GM23338 (cell line): ENCODE data around the gene TST. TPM values are rescaled to one million over a fixed set of nuclear protein-coding genes. Genes with fewer than 3 reads are reported as not detected.

ENCODE experiments used
- ATAC-seq: fragments of 200-7000 bp; cut with Tn5 transposase; 3 replicates; pipeline ENCODE4 v1.9.1; 2020
- DNase-seq: peaks from one replicate; pipeline ENCODE4 v3.0.0-alpha.2; 2015; ENCODE audit warnings: low spot score
- H2AFZ ChIP-seq: fragments of 200-600 bp; sonication (generic); 2 replicates; pipeline ENCODE4 v1.8.0; 2016; ENCODE audit warnings: antibody characterized with exemption, mild to moderate bottlenecking, moderate library complexity
- H3F3A ChIP-seq: fragments of 200-600 bp; sonication (generic); replicated peaks from 2 replicates; pipeline ENCODE4 v1.8.0; 2017; ENCODE audit warnings: antibody characterized with exemption, mixed run types, low read depth
- H3K27ac ChIP-seq: fragments of 200-600 bp; sonication (generic); 2 replicates; pipeline ENCODE4 v1.6.1; 2016; ENCODE audit warnings: low read depth
- H3K27me3 ChIP-seq: fragments of 200-600 bp; sonication (generic); 2 replicates; pipeline ENCODE4 v1.8.0; 2016; ENCODE audit warnings: mild to moderate bottlenecking, mixed run types, moderate library complexity; ENCODE audit not compliant: insufficient read depth
- H3K36me3 ChIP-seq: fragments of 200-600 bp; sonication (generic); 2 replicates; pipeline ENCODE4 v1.8.0; 2016; ENCODE audit warnings: mild to moderate bottlenecking; ENCODE audit not compliant: insufficient read depth
- H3K4me1 ChIP-seq: fragments of 200-600 bp; sonication (generic); 2 replicates; pipeline ENCODE4 v1.8.0; 2016; ENCODE audit warnings: mild to moderate bottlenecking, moderate library complexity; ENCODE audit not compliant: insufficient read depth
- H3K4me2 ChIP-seq: fragments of 200-600 bp; sonication (generic); 2 replicates; pipeline ENCODE4 v1.7.1; 2017; ENCODE audit warnings: mixed run types
- H3K4me3 ChIP-seq: fragments of 200-600 bp; sonication (generic); 2 replicates; pipeline ENCODE4 v1.6.1; 2016; ENCODE audit warnings: mixed run types
- H3K79me2 ChIP-seq: fragments of 200-600 bp; sonication (generic); replicated peaks from 2 replicates; pipeline ENCODE4 v1.8.0; 2017; ENCODE audit warnings: mild to moderate bottlenecking; ENCODE audit not compliant: insufficient read depth
- H3K9me2 ChIP-seq: fragments of 200-600 bp; sonication (generic); 2 replicates; pipeline ENCODE4 v1.8.0; 2017; ENCODE audit not compliant: insufficient read depth
- H4K20me1 ChIP-seq: fragments of 200-600 bp; sonication (generic); replicated peaks from 2 replicates; pipeline ENCODE4 v1.8.0; 2017; ENCODE audit warnings: mild to moderate bottlenecking; ENCODE audit not compliant: insufficient read depth
- H3K27ac Mint-ChIP-seq: 2 replicates; pipeline ENCODE4 v1.8.0; 2020; ENCODE audit warnings: inconsistent platforms, mild to moderate bottlenecking, moderate library complexity, mixed read lengths
- H3K27me3 Mint-ChIP-seq: 3 replicates; pipeline ENCODE4 v1.8.0; 2022; ENCODE audit warnings: low read depth, mild to moderate bottlenecking, moderate library complexity, mixed read lengths, inconsistent platforms; ENCODE audit not compliant: insufficient read depth, poor library complexity
- H3K36me3 Mint-ChIP-seq: 3 replicates; pipeline ENCODE4 v1.8.0; 2021; ENCODE audit warnings: low read depth, mild to moderate bottlenecking, inconsistent platforms, moderate library complexity, mixed read lengths
- H3K4me1 Mint-ChIP-seq: 3 replicates; pipeline ENCODE4 v1.8.0; 2020; ENCODE audit warnings: mild to moderate bottlenecking, inconsistent platforms, mixed read lengths
- H3K4me3 Mint-ChIP-seq: 3 replicates; pipeline ENCODE4 v1.8.0; 2021; ENCODE audit warnings: moderate library complexity, mild to moderate bottlenecking, inconsistent platforms, mixed read lengths
- H3K9me3 Mint-ChIP-seq: 3 replicates; pipeline ENCODE4 v1.8.0; 2020; ENCODE audit warnings: moderate library complexity, mild to moderate bottlenecking, inconsistent platforms, mixed read lengths
- CREB1 ChIP-seq: fragments of 250-450 bp; sonication (Bioruptor Pico); IDR thresholded peaks from 2 replicates; pipeline ENCODE4 v1.5.0; 2020; ENCODE audit warnings: low read depth, mild to moderate bottlenecking, moderate library complexity
- CTCF ChIP-seq, 2 experiments: fragments of 200-600 bp in 1 of 2; sonication (generic) in 1 of 2; conservative IDR thresholded peaks; 2 replicates each; pipeline versions ENCODE4 v1.5.1 to v1.6.1; 2016 to 2017; ENCODE audit warnings: antibody characterized with exemption in 2 of 2, low read depth in 2 of 2, mild to moderate bottlenecking in 2 of 2, moderate library complexity in 1 of 2
- EZH2phosphoT487 ChIP-seq: fragments of 200-600 bp; sonication (generic); IDR thresholded peaks from one replicate; pipeline ENCODE4 v1.8.1; 2018; ENCODE audit warnings: antibody characterized with exemption; ENCODE audit not compliant: unreplicated experiment
- REST ChIP-seq: IDR thresholded peaks from one replicate; pipeline ENCODE4 v1.6.1; 2018; ENCODE audit warnings: antibody characterized with exemption; ENCODE audit not compliant: unreplicated experiment
- ZNF114 ChIP-seq: fragments of 250-450 bp; sonication (Bioruptor Pico); IDR thresholded peaks from 2 replicates; pipeline ENCODE4 v1.5.0; 2020; ENCODE audit warnings: mild to moderate bottlenecking, moderate library complexity
- ZNF331 ChIP-seq: fragments of 250-450 bp; sonication (Bioruptor Pico); IDR thresholded peaks from 2 replicates; pipeline ENCODE4 v1.5.0; 2020; ENCODE audit warnings: low read depth, mild to moderate bottlenecking, moderate library complexity
- polyA plus RNA-seq: library from polyadenylated mRNA; unstranded; fragments of >200 nt; fragmentation: Nextera tagmentation; extraction: Ambion mirVana; gene quantifications from 2 replicates; pipeline ENCODE4 v1.2.1, GENCODE V29; 2016
- total RNA-seq: library from RNA; depleted of rRNA; stranded (reverse); fragments of >200 nt; shearing (Covaris generic); gene quantifications from 2 replicates; pipeline ENCODE4 v1.2.3, GENCODE V29; 2014
- TF ChIP-seq, protein P1 (sequence below): IDR thresholded peaks from 2 replicates; pipeline ENCODE4 v1.6.1; 2016; ENCODE audit warnings: antibody characterized with exemption

Gene TST
- total and polyA plus RNA-seq, 2 experiments from 2014 or later = 14.6 to 32.7 TPM

DNA sequence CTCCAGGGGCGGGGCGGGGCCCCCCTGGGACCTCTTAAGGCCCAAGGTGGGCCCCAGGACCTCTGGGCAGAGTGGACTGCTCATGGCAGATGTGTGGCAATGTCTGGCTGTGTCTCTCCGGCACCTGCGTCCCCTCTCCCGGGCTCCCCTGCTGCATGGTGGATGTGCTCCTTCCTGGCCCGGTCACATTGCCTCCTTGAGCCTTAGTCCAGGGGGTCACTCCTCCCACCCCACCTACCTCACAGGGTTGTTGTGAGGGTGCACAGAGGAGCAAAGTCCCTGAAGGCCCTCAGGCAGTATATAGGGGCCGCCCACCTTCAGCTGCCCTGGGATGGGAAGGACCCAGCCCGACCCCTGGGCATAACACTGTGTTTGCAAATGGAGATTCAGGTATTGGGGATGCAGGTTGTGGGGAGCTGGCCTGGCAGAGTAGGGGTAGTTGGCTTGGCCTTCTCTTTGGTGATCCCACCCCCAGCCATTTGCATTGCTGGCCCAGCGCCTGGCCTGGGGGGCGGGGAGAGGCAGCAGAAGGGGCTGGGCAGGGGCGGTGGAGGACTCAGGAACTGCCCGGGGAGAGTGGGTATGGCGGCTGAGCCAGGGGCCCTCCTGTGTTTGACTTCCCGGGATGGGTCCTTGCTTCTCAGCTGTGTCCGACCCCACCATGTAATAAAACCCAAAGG, 43.6 kb upstream of the TST start:
- Mint-ChIP-seq H3K27ac (peak overlapping the region; percentile 62; the same call in 1 of the 2 replicates), H3K9me3 (no peaks in the 10 kb centered on the region), H3K27me3 (peaks cover 20% of the 10 kb centered on the region), H3K4me3 (peak overlapping the region; percentile 13; the same call in 1 of the 3 replicates), H3K36me3 (peaks cover 4% of the 10 kb centered on the region), H3K4me1 (peaks cover 33% of the 10 kb centered on the region)
- H3K79me2 ChIP-seq = no peaks in the 10 kb centered on the region
- no peaks in the 10 kb centered on the region for H3K9me2 ChIP-seq
- ATAC-seq (peak; percentile 44), DNase-seq (peak; percentile 12)
- peak overlapping the region; percentile 62 for H3K4me2 ChIP-seq
- no peak overlapping the region for H3K4me3 ChIP-seq
- no peak overlapping the region for H2AFZ ChIP-seq
- no peak overlapping the region for H3K27ac ChIP-seq
- peaks cover 15% of the 10 kb centered on the region for H3K27me3 ChIP-seq
- peaks cover 17% of the 10 kb centered on the region; the same call in 1 of the 2 replicates for H3K4me1 ChIP-seq
- TF ChIP-seq CREB1 (CRISPR knock-in tag) (no peak), EZH2phosphoT487 (no peak)
- no peaks in the 10 kb centered on the region for H3F3A ChIP-seq
- H4K20me1 ChIP-seq = 0 out of 2 replicates have a peak, but pooled peaks cover 4% of the 10 kb centered on the region
- H3K36me3 ChIP-seq = no peaks in the 10 kb centered on the region

GRCh38 chr22:37062376-37062675, 43.1 kb upstream of the TST start:
- Histone ChIP-seq H3K27me3 (peaks cover 9% of the 10 kb centered on the region), H3K27ac (no peak overlapping the region), H3K4me3 (no peak overlapping the region), H3K79me2 (no peaks in the 10 kb centered on the region), H3K9me2 (no peaks in the 10 kb centered on the region), H3K4me2 (peak overlapping the region; percentile 62; the same call in 1 of the 2 replicates), H3F3A (no peaks in the 10 kb centered on the region), H3K4me1 (peaks cover 17% of the 10 kb centered on the region; the same call in 1 of the 2 replicates), H4K20me1 (0 out of 2 replicates have a peak, but pooled peaks cover 4% of the 10 kb centered on the region), H2AFZ (no peak overlapping the region), H3K36me3 (no peaks in the 10 kb centered on the region; the same call in 1 of the 2 replicates)
- no peak for DNase-seq
- peak; percentile 16 for ATAC-seq
- Mint-ChIP-seq H3K27ac (no peak overlapping the region), H3K36me3 (peaks cover 7% of the 10 kb centered on the region), H3K4me3 (no peak overlapping the region), H3K9me3 (no peaks in the 10 kb centered on the region), H3K27me3 (peaks cover 15% of the 10 kb centered on the region), H3K4me1 (peaks cover 31% of the 10 kb centered on the region)
- TF ChIP-seq ZNF114 (CRISPR knock-in tag) = no peak
- TF ChIP-seq CTCF (conservative IDR thresholded peaks at IDR 0.05; ENCODE audit: low read depth in 2 of 2) = no peak
- TF ChIP-seq CREB1 (CRISPR knock-in tag) = no peak
- TF ChIP-seq, protein P1, sequence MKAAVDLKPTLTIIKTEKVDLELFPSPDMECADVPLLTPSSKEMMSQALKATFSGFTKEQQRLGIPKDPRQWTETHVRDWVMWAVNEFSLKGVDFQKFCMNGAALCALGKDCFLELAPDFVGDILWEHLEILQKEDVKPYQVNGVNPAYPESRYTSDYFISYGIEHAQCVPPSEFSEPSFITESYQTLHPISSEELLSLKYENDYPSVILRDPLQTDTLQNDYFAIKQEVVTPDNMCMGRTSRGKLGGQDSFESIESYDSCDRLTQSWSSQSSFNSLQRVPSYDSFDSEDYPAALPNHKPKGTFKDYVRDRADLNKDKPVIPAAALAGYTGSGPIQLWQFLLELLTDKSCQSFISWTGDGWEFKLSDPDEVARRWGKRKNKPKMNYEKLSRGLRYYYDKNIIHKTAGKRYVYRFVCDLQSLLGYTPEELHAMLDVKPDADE = no peak
- TF ChIP-seq ZNF331 (CRISPR knock-in tag) = no peak
- no peak for TF ChIP-seq REST
- TF ChIP-seq EZH2phosphoT487 = no peak
